ENCODE measurements around the gene GPR132.

Gene GPR132

DNA sequence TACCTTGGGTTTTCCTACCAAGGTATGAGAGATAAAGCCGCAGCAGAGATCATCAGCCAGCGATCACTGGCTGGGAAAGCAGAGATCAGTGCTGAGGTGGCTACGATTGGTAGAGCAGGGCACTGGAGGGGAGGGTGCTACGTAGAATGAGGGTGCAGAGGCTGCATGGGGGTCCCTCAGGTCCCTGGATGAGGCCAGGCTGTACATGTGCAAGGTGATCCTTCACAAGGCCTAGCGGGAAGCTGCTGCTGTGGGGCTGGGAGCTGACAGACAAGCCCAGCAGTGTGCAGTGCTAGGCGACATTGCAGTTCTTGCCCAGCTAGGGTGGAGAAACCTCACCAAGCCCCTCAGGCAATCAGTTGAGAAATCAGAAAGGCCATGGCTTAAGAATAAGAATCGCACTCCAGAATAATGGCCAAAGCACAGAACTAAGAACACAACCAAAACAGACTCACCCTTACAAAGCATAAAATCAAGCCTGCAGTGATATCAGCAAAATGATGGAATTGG is 37.2 kb upstream of the GPR132 start:
- TF ChIP-seq, protein P1, sequence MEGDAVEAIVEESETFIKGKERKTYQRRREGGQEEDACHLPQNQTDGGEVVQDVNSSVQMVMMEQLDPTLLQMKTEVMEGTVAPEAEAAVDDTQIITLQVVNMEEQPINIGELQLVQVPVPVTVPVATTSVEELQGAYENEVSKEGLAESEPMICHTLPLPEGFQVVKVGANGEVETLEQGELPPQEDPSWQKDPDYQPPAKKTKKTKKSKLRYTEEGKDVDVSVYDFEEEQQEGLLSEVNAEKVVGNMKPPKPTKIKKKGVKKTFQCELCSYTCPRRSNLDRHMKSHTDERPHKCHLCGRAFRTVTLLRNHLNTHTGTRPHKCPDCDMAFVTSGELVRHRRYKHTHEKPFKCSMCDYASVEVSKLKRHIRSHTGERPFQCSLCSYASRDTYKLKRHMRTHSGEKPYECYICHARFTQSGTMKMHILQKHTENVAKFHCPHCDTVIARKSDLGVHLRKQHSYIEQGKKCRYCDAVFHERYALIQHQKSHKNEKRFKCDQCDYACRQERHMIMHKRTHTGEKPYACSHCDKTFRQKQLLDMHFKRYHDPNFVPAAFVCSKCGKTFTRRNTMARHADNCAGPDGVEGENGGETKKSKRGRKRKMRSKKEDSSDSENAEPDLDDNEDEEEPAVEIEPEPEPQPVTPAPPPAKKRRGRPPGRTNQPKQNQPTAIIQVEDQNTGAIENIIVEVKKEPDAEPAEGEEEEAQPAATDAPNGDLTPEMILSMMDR (IDR thresholded peaks at IDR 0.05; ENCODE audit: low read length, missing control alignments) = no peak
- H3K4me3 ChIP-seq (replicated peaks; ENCODE audit: low read depth, low read length) = no peak overlapping the region
- DNase-seq (ENCODE audit: low read depth) = no peak

DNA sequence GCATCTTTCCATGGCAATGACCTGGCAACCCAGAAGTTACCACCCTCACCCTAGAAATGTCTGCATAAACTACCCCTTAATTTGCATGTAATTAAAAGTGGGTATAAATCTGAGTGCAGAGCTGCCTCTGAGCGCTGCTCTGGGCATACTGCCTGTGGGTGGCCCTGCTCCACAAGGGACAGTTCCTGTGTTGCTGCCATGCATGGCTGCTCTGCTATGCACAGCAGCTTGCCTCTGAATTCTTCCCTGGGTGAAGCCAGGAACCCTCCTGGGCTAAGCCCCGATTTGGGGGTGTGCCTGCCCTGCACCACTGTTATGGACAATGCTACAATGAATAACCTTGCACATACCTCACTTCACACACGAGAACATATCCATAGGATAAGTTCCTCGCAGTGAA is 35.7 kb upstream of the GPR132 start:
- no peak for DNase-seq (ENCODE audit: low read depth)
- TF ChIP-seq, protein P1 (IDR thresholded peaks at IDR 0.05; ENCODE audit: low read length, missing control alignments) = no peak
- no peak overlapping the region for H3K4me3 ChIP-seq (replicated peaks; ENCODE audit: low read depth, low read length)

DNA sequence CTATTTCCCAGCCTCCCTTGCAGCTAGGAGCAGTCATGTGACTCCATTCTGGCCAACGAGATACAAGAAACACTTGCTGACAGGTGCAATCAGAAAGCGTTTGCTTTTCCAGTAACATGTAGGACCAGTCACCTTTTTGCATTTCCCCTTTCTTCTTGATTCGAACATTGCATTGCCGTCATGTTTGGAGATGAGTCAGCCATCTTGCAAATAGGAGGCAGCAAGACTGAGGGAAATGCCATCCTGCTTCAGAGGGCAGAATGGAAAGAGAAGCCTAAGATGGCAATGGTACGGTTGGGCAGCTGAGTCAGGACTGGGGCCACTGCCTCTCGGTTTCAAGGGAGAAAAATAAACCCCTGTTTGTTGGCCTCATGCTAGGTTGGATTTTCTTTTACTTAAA is 34.5 kb upstream of the GPR132 start:
- no peak overlapping the region for H3K4me3 ChIP-seq (replicated peaks; ENCODE audit: low read depth, low read length)
- TF ChIP-seq, protein P1 (IDR thresholded peaks at IDR 0.05; ENCODE audit: low read length, missing control alignments) = no peak
- DNase-seq (ENCODE audit: low read depth) = no peak

DNA sequence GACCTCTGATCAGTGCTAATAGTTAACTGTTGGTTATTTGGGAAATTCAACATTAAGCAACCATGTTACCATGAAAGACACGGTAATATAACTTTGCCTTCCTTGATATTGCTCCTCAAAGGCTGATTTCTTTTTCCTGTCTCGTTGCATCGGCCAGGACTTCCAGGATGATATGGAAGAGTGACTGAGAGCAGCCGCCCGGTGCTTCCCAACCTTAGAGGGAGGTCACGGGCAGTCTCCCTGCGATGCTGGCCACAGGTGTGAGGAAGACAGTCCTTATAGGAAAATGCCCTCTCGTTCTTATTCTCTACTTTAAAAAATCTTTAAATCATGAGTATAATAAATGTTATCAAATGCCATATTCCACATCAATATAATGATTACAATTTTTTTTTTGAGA is 33.1 kb upstream of the GPR132 start:
- TF ChIP-seq, protein P1 (IDR thresholded peaks at IDR 0.05; ENCODE audit: low read length, missing control alignments) = no peak
- no peak overlapping the region for H3K4me3 ChIP-seq (replicated peaks; ENCODE audit: low read depth, low read length)
- DNase-seq (ENCODE audit: low read depth) = no peak

DNA sequence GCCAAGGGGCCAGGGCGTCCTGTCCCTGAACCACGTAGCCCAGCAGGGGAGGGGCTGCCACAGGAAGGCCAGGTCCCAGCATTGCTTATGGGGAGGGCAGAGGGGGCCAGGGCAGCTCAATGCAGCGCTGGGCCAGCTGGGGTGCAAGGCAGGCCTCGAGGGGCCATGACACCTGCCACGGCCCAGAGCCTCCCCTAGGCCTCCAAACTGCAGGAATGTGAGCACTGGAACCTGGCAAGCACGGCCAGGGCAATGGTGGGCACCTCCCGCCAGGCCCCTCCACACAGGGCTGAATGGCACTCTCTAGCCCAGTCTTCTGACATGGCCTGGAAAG is 32.5 kb upstream of the GPR132 start:
- no peak overlapping the region for H3K4me3 ChIP-seq (replicated peaks; ENCODE audit: low read depth, low read length)
- TF ChIP-seq, protein P1 (IDR thresholded peaks at IDR 0.05; ENCODE audit: low read length, missing control alignments) = no peak
- DNase-seq (ENCODE audit: low read depth) = no peak

DNA sequence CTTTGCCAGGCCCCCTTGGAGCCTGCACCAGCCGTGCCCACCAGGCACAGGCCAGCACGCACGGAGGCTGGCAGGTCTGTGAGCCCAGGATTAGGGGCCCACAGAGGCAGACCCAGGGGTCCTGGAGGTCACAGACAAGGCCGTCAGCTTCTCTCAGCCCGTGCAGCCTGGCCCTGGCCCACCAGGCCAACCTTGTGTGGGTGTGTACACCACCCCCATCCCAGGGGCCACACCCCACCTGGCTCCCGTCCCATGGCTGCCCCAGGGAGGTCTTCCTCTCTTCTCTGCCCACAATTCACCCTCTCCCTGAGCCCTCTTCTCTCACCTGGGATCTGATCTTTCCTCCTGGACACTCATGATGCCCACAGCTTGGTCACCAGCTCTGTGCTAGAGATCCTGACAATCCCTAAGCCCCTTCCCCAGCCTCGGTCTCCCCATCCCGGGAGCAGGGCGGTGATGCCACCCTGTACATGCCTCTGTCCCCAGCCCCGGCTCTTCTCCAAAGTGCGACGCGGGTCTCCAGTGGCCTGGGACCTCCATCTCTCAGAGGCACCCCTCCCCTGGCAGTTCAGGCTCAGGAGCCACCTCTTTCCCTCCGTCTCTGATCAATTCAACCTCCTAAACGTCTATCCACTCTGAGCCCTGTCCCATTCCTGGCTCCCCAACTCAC is 31.1 kb upstream of the GPR132 start:
- H3K4me3 ChIP-seq (replicated peaks; ENCODE audit: low read depth, low read length) = no peak overlapping the region
- no peak for DNase-seq (ENCODE audit: low read depth)
- TF ChIP-seq, protein P1 (IDR thresholded peaks at IDR 0.05; ENCODE audit: low read length, missing control alignments) = no peak

DNA sequence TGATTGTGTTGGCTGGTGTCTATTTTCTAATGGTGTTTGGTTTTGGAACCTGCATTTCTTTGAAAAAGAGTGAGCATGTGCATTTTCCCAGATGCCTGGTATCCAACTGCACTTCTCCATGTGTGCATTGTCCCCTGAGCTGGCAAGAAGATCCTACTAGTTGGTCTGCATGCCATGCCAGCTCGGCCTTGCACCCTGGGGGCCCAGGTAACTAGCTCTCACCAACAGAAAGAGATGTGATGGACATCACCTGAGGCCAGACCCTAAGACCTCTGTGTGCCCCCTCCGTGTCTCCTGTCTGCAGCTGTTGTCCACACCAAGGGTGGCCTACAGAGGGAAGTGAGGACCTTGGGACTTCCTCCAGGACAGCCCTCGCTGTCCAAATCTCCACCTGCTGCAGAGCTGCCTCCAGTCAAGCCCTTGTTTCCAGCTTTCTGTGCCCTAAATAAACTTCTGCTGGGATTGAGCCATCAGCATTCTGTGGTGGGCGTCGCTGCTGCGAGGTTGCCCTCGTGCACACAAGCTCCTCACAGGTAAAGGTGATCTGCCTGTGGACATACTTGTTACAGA is 30.1 kb upstream of the GPR132 start:
- TF ChIP-seq, protein P1 (IDR thresholded peaks at IDR 0.05; ENCODE audit: low read length, missing control alignments) = no peak
- no peak for DNase-seq (ENCODE audit: low read depth)
- no peak overlapping the region for H3K4me3 ChIP-seq (replicated peaks; ENCODE audit: low read depth, low read length)
